Esophagus squamous epithelium (tissue), 5 donors: ENCODE data around the gene KLC4. TPM values are rescaled to one million over a fixed set of nuclear protein-coding genes. Genes with fewer than 3 reads are reported as not detected.
A peak's percentile ranks its signal among the peaks of the same experiment; 100 is the strongest.

Source experiments
- DNase-seq: peaks from one replicate; lab custom pipeline; 2025; lab: John Stamatoyannopoulos, UW
- H3K27ac ChIP-seq, 4 donors: fragments of 200-600 bp; sonication (generic); one replicate each; pipeline ENCODE4 v1.5.1; 2016 to 2019; ENCODE audit warnings: mild to moderate bottlenecking in 1 of 4
- H3K27me3 ChIP-seq, 4 donors: fragments of 200-600 bp; sonication (generic); 1 replicate in 3 of 4; 2 replicates in 1 of 4; pipeline versions ENCODE4 v1.5.1 to v1.6.0; 2017 to 2021; ENCODE audit warnings: antibody characterized with exemption in 1 of 4
- H3K36me3 ChIP-seq, 3 donors: fragments of 200-600 bp; sonication (generic); one replicate each; pipeline ENCODE4 v1.5.1; 2016 to 2019
- H3K4me1 ChIP-seq, 3 donors: fragments of 200-600 bp; sonication (generic); one replicate each; pipeline ENCODE4 v1.5.1; 2017 to 2019
- H3K4me3 ChIP-seq, 4 donors: fragments of 200-600 bp; sonication (generic); 1 replicate in 3 of 4; 2 replicates in 1 of 4; pipeline ENCODE4 v1.5.1; 2016 to 2019; ENCODE audit warnings: mild to moderate bottlenecking in 2 of 4, moderate library complexity in 1 of 4
- H3K9me3 ChIP-seq, 3 donors: fragments of 200-600 bp; sonication (generic); one replicate each; pipeline ENCODE4 v1.5.1; 2016 to 2019
- CTCF ChIP-seq, 6 experiments: fragments of 450-650 bp in 4 of 6; fragments of 200-600 bp in 2 of 6; sonication (generic) in 2 of 6; IDR thresholded peaks; one replicate each; pipeline ENCODE4 v1.5.1; 2016 to 2019; ENCODE audit warnings: antibody characterized with exemption in 6 of 6, mild to moderate bottlenecking in 4 of 6, moderate library complexity in 4 of 6
- POLR2A ChIP-seq, 4 donors: fragments of 450-650 bp; IDR thresholded peaks; one replicate each; pipeline ENCODE4 v1.6.1; 2017; ENCODE audit warnings: antibody characterized with exemption in 4 of 4, mild to moderate bottlenecking in 4 of 4, moderate library complexity in 3 of 4
- WGBS, 2 donors: methylation state at CpG; one replicate each; pipeline ENCODE4 v1.1.5; 2018; 5-methylcytosine and 5-hydroxymethylcytosine counted together
- intact Hi-C: fragments of 100-400 bp; cut with DNase I; formaldehyde crosslinking; loops from one replicate; pipeline ENCODE4 v1.15.0; 2022
- total RNA-seq, 4 donors: library from RNA; depleted of rRNA; stranded (reverse); fragments of >200 nt; gene quantifications; one replicate each; pipeline ENCODE4 v1.1.0, GENCODE V29; 2016
- donor health status: DM: yes; HTN: yes; CAD: no.

The KLC4 gene
- total RNA-seq, 4 donors from 2014 or later = 4.5 to 15.8 (median 9.4) TPM

- no peak overlapping the region for H3K4me3 ChIP-seq
- H3K36me3 ChIP-seq = peaks cover 0 to 78% (median 13%) of the 10 kb centered on the region in 3 donors
- peaks cover 0 to 19% (median 6%) of the 10 kb centered on the region in 3 donors for H3K4me1 ChIP-seq
- no peak for TF ChIP-seq POLR2A (IDR thresholded peaks at IDR 0.05)
- no peak for TF ChIP-seq CTCF (IDR thresholded peaks at IDR 0.05)
- H3K27me3 ChIP-seq = no peaks in the 10 kb centered on the region
- H3K27ac ChIP-seq = no peak overlapping the region
- 91 to 94% methylated on average over 3 to 6 of the region's 7 CpGs for WGBS, 2 donors
- DNase-seq = no peak
- intact Hi-C loops = no loop called here
- H3K9me3 ChIP-seq = no peaks in the 10 kb centered on the region
Observed at GRCh38 chr6:43047998-43048397, 11.4 kb upstream of the KLC4 start.

GRCh38 chr6:43050981-43051380 is 8.4 kb upstream of the KLC4 start:
- WGBS, 2 donors = 93 to 95% methylated on average over 4 to 12 of the region's 17 CpGs
- intact Hi-C loops = no loop called here
- Histone ChIP-seq H3K27ac (no peak overlapping the region), H3K4me1 (peaks cover 0 to 31% (median 14%) of the 10 kb centered on the region in 3 donors), H3K9me3 (no peaks in the 10 kb centered on the region), H3K36me3 (peaks cover 3 to 60% (median 9%) of the 10 kb centered on the region in 3 donors), H3K4me3 (no peak overlapping the region), H3K27me3 (no peaks in the 10 kb centered on the region)
- DNase-seq = no peak
- TF ChIP-seq POLR2A (IDR thresholded peaks at IDR 0.05) (no peak), CTCF (IDR thresholded peaks at IDR 0.05) (no peak)

GRCh38 chr6:43052225-43052841 is 7.1 kb upstream of the KLC4 start:
- intact Hi-C loops = no loop called here
- Histone ChIP-seq H3K27ac (peak overlapping the region in 3 of 4 donors; percentile 95 to 97 (median 96)), H3K36me3 (peaks cover 4 to 60% (median 8%) of the 10 kb centered on the region in 3 donors), H3K4me3 (peak overlapping the region in 2 of 4 donors; percentile 77 to 95), H3K9me3 (no peaks in the 10 kb centered on the region), H3K27me3 (no peaks in the 10 kb centered on the region), H3K4me1 (peaks cover 0 to 33% (median 14%) of the 10 kb centered on the region in 3 donors)
- 82 to 84% methylated on average over 2 to 6 of the region's 19 CpGs for WGBS, 2 donors
- TF ChIP-seq POLR2A (IDR thresholded peaks at IDR 0.05) (no peak), CTCF (IDR thresholded peaks at IDR 0.05) (no peak)
- DNase-seq = no peak

GRCh38 chr6:43052842-43053544 is 6.4 kb upstream of the KLC4 start:
- Histone ChIP-seq H3K4me1 (peaks cover 0 to 40% (median 15%) of the 10 kb centered on the region in 3 donors), H3K4me3 (peak overlapping the region; percentile 71 to 95 (median 80)), H3K9me3 (no peaks in the 10 kb centered on the region), H3K27me3 (no peaks in the 10 kb centered on the region), H3K36me3 (peaks cover 4 to 60% (median 8%) of the 10 kb centered on the region in 3 donors), H3K27ac (peak overlapping the region; percentile 95 to 97 (median 96))
- TF ChIP-seq CTCF (IDR thresholded peaks at IDR 0.05) (no peak), POLR2A (IDR thresholded peaks at IDR 0.05) (no peak)
- intact Hi-C loops = no loop called here
- WGBS, 2 donors = 16 to 22% methylated on average over 16 to 22 of the region's 22 CpGs
- no peak for DNase-seq
